T-helper 2 cell treated with Interferon-gamma antibody and Interleukin-4, amounts not matched to agents 5 μg/mL and 100 μg/mL, for 36 hours (primary cell): ENCODE measurements around the gene CPEB4.

Experiments
- DNase-seq: peaks from one replicate; pipeline ENCODE4 v3.0.0; 2021; ENCODE audit warnings: low spot score
- H3K27ac Mint-ChIP-seq: one replicate; pipeline ENCODE4 v1.8.0; 2021; ENCODE audit warnings: mild to moderate bottlenecking, mixed read lengths
- H3K27me3 Mint-ChIP-seq: one replicate; pipeline ENCODE4 v1.8.0; 2021; ENCODE audit warnings: low read depth, mixed read lengths
- H3K36me3 Mint-ChIP-seq: one replicate; pipeline ENCODE4 v1.8.0; 2021; ENCODE audit warnings: low read depth, mixed read lengths
- H3K4me1 Mint-ChIP-seq: one replicate; pipeline ENCODE4 v1.8.0; 2021; ENCODE audit warnings: low read depth, mixed read lengths
- H3K4me3 Mint-ChIP-seq: one replicate; pipeline ENCODE4 v1.8.0; 2022; ENCODE audit warnings: mild to moderate bottlenecking, moderate library complexity, mixed read lengths
- H3K9me3 Mint-ChIP-seq: one replicate; pipeline ENCODE4 v1.8.0; 2021; ENCODE audit warnings: mixed read lengths

Gene CPEB4

GRCh38 chr5:173885054-173885443 lies 3.1 kb upstream of the CPEB4 start:
- Mint-ChIP-seq H3K4me1 (peaks cover 42% of the 10 kb centered on the region), H3K4me3 (peak overlapping the region; percentile 82)

GRCh38 chr5:173885475-173886010 lies 2.6 kb upstream of the CPEB4 start:
- peak overlapping the region; percentile 82 for H3K4me3 Mint-ChIP-seq
- peak overlapping the region; percentile 87 for H3K27ac Mint-ChIP-seq
- H3K4me1 Mint-ChIP-seq: peaks cover 47% of the 10 kb centered on the region
- peaks cover 24% of the 10 kb centered on the region for H3K9me3 Mint-ChIP-seq
- no peak for DNase-seq
- H3K27me3 Mint-ChIP-seq: no peaks in the 10 kb centered on the region
- H3K36me3 Mint-ChIP-seq: peaks cover 17% of the 10 kb centered on the region

More at GRCh38 chr5:173885054-173885443, 3.1 kb upstream of the CPEB4 start:
- Mint-ChIP-seq H3K27ac (peak overlapping the region; percentile 87), H3K27me3 (no peaks in the 10 kb centered on the region), H3K36me3 (peaks cover 14% of the 10 kb centered on the region), H3K9me3 (peaks cover 24% of the 10 kb centered on the region)
- DNase-seq: no peak

GRCh38 chr5:173886150-173886549 lies 2.0 kb upstream of the CPEB4 start:
- peaks cover 17% of the 10 kb centered on the region for H3K36me3 Mint-ChIP-seq
- H3K27ac Mint-ChIP-seq: peak overlapping the region; percentile 87
- H3K4me1 Mint-ChIP-seq: peaks cover 50% of the 10 kb centered on the region
- peaks cover 24% of the 10 kb centered on the region for H3K9me3 Mint-ChIP-seq
- peak overlapping the region; percentile 82 for H3K4me3 Mint-ChIP-seq
- no peaks in the 10 kb centered on the region for H3K27me3 Mint-ChIP-seq
- DNase-seq: no peak

- no peaks in the 10 kb centered on the region for H3K27me3 Mint-ChIP-seq
- peaks cover 11% of the 10 kb centered on the region for H3K9me3 Mint-ChIP-seq
- H3K4me3 Mint-ChIP-seq: peak overlapping the region; percentile 90
- no peak for DNase-seq
- H3K27ac Mint-ChIP-seq: peak overlapping the region; percentile 98
- peaks cover 12% of the 10 kb centered on the region for H3K36me3 Mint-ChIP-seq
- H3K4me1 Mint-ChIP-seq: peaks cover 59% of the 10 kb centered on the region
Measured at GRCh38 chr5:173888473-173889131, 453 bp downstream of the CPEB4 start.

- Mint-ChIP-seq H3K36me3 (peaks cover 6% of the 10 kb centered on the region), H3K27ac (no peak overlapping the region), H3K4me1 (peaks cover 46% of the 10 kb centered on the region), H3K27me3 (no peaks in the 10 kb centered on the region), H3K4me3 (peak overlapping the region; percentile 63), H3K9me3 (peaks cover 4% of the 10 kb centered on the region)
- DNase-seq: no peak
Measured at GRCh38 chr5:173890195-173890991, 2.2 kb downstream of the CPEB4 start.

- Mint-ChIP-seq H3K27me3 (no peaks in the 10 kb centered on the region), H3K4me3 (peak overlapping the region; percentile 47), H3K4me1 (peaks cover 38% of the 10 kb centered on the region), H3K36me3 (peaks cover 6% of the 10 kb centered on the region), H3K9me3 (no peaks in the 10 kb centered on the region), H3K27ac (no peak overlapping the region)
- no peak for DNase-seq
Measured at GRCh38 chr5:173891308-173892116, 3.4 kb downstream of the CPEB4 start.

GRCh38 chr5:173893192-173893561 lies 5.0 kb downstream of the CPEB4 start:
- H3K4me3 Mint-ChIP-seq: no peak overlapping the region
- no peaks in the 10 kb centered on the region for H3K27me3 Mint-ChIP-seq
- peaks cover 27% of the 10 kb centered on the region for H3K4me1 Mint-ChIP-seq
- H3K27ac Mint-ChIP-seq: no peak overlapping the region
- DNase-seq: no peak
- no peaks in the 10 kb centered on the region for H3K9me3 Mint-ChIP-seq
- peaks cover 5% of the 10 kb centered on the region for H3K36me3 Mint-ChIP-seq

- DNase-seq: no peak
- H3K27me3 Mint-ChIP-seq: no peaks in the 10 kb centered on the region
- H3K36me3 Mint-ChIP-seq: no peaks in the 10 kb centered on the region
- H3K27ac Mint-ChIP-seq: no peak overlapping the region
- H3K9me3 Mint-ChIP-seq: no peaks in the 10 kb centered on the region
- H3K4me1 Mint-ChIP-seq: peaks cover 17% of the 10 kb centered on the region
- no peak overlapping the region for H3K4me3 Mint-ChIP-seq
Measured at GRCh38 chr5:173895401-173896165, 7.4 kb downstream of the CPEB4 start.

GRCh38 chr5:173896631-173897030 lies 8.5 kb downstream of the CPEB4 start:
- no peaks in the 10 kb centered on the region for H3K27me3 Mint-ChIP-seq
- no peaks in the 10 kb centered on the region for H3K36me3 Mint-ChIP-seq
- H3K27ac Mint-ChIP-seq: no peak overlapping the region
- no peak for DNase-seq
- no peak overlapping the region for H3K4me3 Mint-ChIP-seq
- no peaks in the 10 kb centered on the region for H3K9me3 Mint-ChIP-seq
- peaks cover 10% of the 10 kb centered on the region for H3K4me1 Mint-ChIP-seq

- Mint-ChIP-seq H3K36me3 (no peaks in the 10 kb centered on the region), H3K27ac (no peak overlapping the region), H3K27me3 (peaks cover 3% of the 10 kb centered on the region), H3K4me1 (no peaks in the 10 kb centered on the region), H3K9me3 (no peaks in the 10 kb centered on the region), H3K4me3 (no peak overlapping the region)
- no peak for DNase-seq
Measured at GRCh38 chr5:173901705-173902104, 13.6 kb downstream of the CPEB4 start.

GRCh38 chr5:173902334-173902733 lies 14.2 kb downstream of the CPEB4 start:
- DNase-seq: no peak
- Mint-ChIP-seq H3K4me1 (no peaks in the 10 kb centered on the region), H3K9me3 (no peaks in the 10 kb centered on the region), H3K27ac (no peak overlapping the region), H3K36me3 (no peaks in the 10 kb centered on the region), H3K4me3 (no peak overlapping the region), H3K27me3 (peaks cover 3% of the 10 kb centered on the region)

- no peak for DNase-seq
- Mint-ChIP-seq H3K27me3 (peaks cover 5% of the 10 kb centered on the region), H3K27ac (no peak overlapping the region), H3K36me3 (no peaks in the 10 kb centered on the region), H3K4me1 (no peaks in the 10 kb centered on the region), H3K9me3 (no peaks in the 10 kb centered on the region), H3K4me3 (no peak overlapping the region)
Measured at GRCh38 chr5:173902743-173903142, 14.6 kb downstream of the CPEB4 start.

- no peak overlapping the region for H3K27ac Mint-ChIP-seq
Measured at GRCh38 chr5:173903396-173904140, 15.4 kb downstream of the CPEB4 start.

More at GRCh38 chr5:173903396-173904140, 15.4 kb downstream of the CPEB4 start:
- no peaks in the 10 kb centered on the region for H3K4me1 Mint-ChIP-seq
- peaks cover 6% of the 10 kb centered on the region for H3K27me3 Mint-ChIP-seq
- DNase-seq: no peak
- no peaks in the 10 kb centered on the region for H3K36me3 Mint-ChIP-seq
- no peaks in the 10 kb centered on the region for H3K9me3 Mint-ChIP-seq
- H3K4me3 Mint-ChIP-seq: no peak overlapping the region
